ENCODE measurements around the gene CFAP221.

- no peak for TF ChIP-seq GATA2 (IDR thresholded peaks at IDR 0.05; ENCODE audit: low read depth, low read length)
- TF ChIP-seq GATA3 (IDR thresholded peaks at IDR 0.05; ENCODE audit: low read depth, low read length) = no peak
Observed at GRCh38 chr2:119617455-119617854, 73.2 kb downstream of the CFAP221 start.

Measured in SH-SY5Y (cell line).